Sigmoid colon (tissue), 7 donors: ENCODE data around the gene NT5DC4. TPM values are rescaled to one million over a fixed set of nuclear protein-coding genes. Genes with fewer than 3 reads are reported as not detected.

Experiments used
- DNase-seq: peaks from one replicate; pipeline ENCODE4 v3.0.0-alpha.2; 2019
- H3K27ac ChIP-seq, 4 donors: fragments of 200-600 bp; sonication (generic); one replicate each; pipeline ENCODE4 v1.5.1; 2016 to 2019; ENCODE audit warnings: mild to moderate bottlenecking in 1 of 4
- H3K27me3 ChIP-seq, 3 donors: fragments of 200-600 bp; sonication (generic); one replicate each; pipeline ENCODE4 v1.5.1; 2019; ENCODE audit warnings: mild to moderate bottlenecking in 1 of 3
- H3K36me3 ChIP-seq, 4 donors: fragments of 200-600 bp; sonication (generic); one replicate each; pipeline ENCODE4 v1.5.1; 2016 to 2019
- H3K4me1 ChIP-seq, 4 donors: fragments of 200-600 bp; sonication (generic); one replicate each; pipeline ENCODE4 v1.5.1; 2017 to 2019
- H3K4me3 ChIP-seq, 4 donors: fragments of 200-600 bp; sonication (generic); one replicate each; pipeline ENCODE4 v1.5.1; 2017 to 2019; ENCODE audit warnings: mild to moderate bottlenecking in 2 of 4, moderate library complexity in 1 of 4
- H3K9me3 ChIP-seq, 4 donors: fragments of 200-600 bp in 3 of 4; sonication (generic) in 3 of 4; one replicate each; pipeline versions ENCODE4 v1.5.1 to v1.6.1; 2013 to 2019
- EP300 ChIP-seq, 4 donors: sonication (generic); formaldehyde crosslinking; IDR thresholded peaks; one replicate each; pipeline ENCODE4 v1.6.1; 2017; ENCODE audit warnings: antibody characterized with exemption in 4 of 4
- POLR2A ChIP-seq, 2 donors: fragments of 450-650 bp; IDR thresholded peaks; one replicate each; pipeline ENCODE4 v1.6.1; 2016; ENCODE audit warnings: antibody characterized with exemption in 2 of 2, mild to moderate bottlenecking in 2 of 2, moderate library complexity in 2 of 2
- POLR2AphosphoS5 ChIP-seq, 4 donors: sonication (generic); formaldehyde crosslinking; IDR thresholded peaks; one replicate each; pipeline ENCODE4 v1.6.1; 2017; ENCODE audit warnings: antibody characterized with exemption in 4 of 4
- WGBS, 2 donors: extraction: QIAGEN DNeasy Blood & Tissue Kit; methylation state at CpG; one replicate each; pipeline ENCODE4 v1.1.7; 2013; 5-methylcytosine and 5-hydroxymethylcytosine counted together
- intact Hi-C: fragments of 100-400 bp; cut with DNase I; formaldehyde crosslinking; loops from one replicate; pipeline ENCODE4 v1.15.1; 2023
- polyA plus RNA-seq, 3 donors: library from polyadenylated mRNA; stranded (reverse); fragments of 200-250 nt; gene quantifications; one replicate each; pipeline ENCODE4 v1.2.3, GENCODE V29; 2013
- total RNA-seq, 4 donors: library from RNA; depleted of rRNA; stranded (reverse); fragments of >200 nt; gene quantifications; one replicate each; pipeline ENCODE4 v1.1.0, GENCODE V29; 2016
- TF ChIP-seq, protein P1 (sequence below), 4 experiments: fragments of 450-650 bp in 3 of 4; fragments of 200-600 bp in 1 of 4; IDR thresholded peaks; one replicate each; pipeline ENCODE4 v1.5.1; 2016 to 2019; ENCODE audit warnings: antibody characterized with exemption in 4 of 4, mild to moderate bottlenecking in 3 of 4, moderate library complexity in 2 of 4
- donor health status: healthy with polysubstance abuse.
- donor health status: Bipolar disorder and iron deficiency.
- donor health status: healthy.

The NT5DC4 gene
- total and polyA plus RNA-seq, 7 donors, result 0.89 TPM; not detected in 6

DNA sequence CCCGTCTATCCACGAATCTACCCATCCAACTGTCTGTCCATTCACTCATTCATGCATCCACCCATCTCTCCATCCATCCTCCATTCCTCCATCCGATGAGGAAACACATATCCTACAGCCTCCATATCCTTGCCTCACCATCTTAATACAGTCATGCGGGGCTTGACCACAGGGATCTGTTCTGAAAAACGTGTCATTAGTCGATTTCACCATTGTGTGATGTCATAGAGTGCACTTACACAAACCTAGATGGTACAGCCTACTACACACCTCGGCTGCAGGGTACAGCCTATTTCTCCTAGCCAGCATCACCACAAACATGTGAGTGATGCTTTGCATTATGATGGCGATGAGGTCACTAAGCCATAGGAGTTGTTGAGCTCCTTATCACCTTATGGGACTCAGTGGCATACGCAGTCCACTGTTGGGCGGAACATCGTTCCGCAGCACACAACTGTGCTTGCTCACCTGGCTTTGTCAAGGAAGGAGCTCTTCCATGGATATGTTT is 1.9 kb upstream of the NT5DC4 start:
- DNase-seq, result no peak
- 74 to 91% methylated on average over 12 of the region's 12 CpGs for WGBS, 2 donors
- no peak overlapping the region for H3K4me3 ChIP-seq
- H3K4me1 ChIP-seq, result no peaks in the 10 kb centered on the region
- no peaks in the 10 kb centered on the region for H3K36me3 ChIP-seq
- no peak overlapping the region for H3K27ac ChIP-seq
- H3K9me3 ChIP-seq, result no peaks in the 10 kb centered on the region
- intact Hi-C loops, result no loop called here
- no peaks in the 10 kb centered on the region for H3K27me3 ChIP-seq
- TF ChIP-seq, protein P1, sequence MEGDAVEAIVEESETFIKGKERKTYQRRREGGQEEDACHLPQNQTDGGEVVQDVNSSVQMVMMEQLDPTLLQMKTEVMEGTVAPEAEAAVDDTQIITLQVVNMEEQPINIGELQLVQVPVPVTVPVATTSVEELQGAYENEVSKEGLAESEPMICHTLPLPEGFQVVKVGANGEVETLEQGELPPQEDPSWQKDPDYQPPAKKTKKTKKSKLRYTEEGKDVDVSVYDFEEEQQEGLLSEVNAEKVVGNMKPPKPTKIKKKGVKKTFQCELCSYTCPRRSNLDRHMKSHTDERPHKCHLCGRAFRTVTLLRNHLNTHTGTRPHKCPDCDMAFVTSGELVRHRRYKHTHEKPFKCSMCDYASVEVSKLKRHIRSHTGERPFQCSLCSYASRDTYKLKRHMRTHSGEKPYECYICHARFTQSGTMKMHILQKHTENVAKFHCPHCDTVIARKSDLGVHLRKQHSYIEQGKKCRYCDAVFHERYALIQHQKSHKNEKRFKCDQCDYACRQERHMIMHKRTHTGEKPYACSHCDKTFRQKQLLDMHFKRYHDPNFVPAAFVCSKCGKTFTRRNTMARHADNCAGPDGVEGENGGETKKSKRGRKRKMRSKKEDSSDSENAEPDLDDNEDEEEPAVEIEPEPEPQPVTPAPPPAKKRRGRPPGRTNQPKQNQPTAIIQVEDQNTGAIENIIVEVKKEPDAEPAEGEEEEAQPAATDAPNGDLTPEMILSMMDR (IDR thresholded peaks at IDR 0.05), result no peak
- TF ChIP-seq POLR2AphosphoS5 (IDR thresholded peaks at IDR 0.05) (no peak), EP300 (IDR thresholded peaks at IDR 0.05) (no peak), POLR2A (IDR thresholded peaks at IDR 0.05) (no peak)

DNA sequence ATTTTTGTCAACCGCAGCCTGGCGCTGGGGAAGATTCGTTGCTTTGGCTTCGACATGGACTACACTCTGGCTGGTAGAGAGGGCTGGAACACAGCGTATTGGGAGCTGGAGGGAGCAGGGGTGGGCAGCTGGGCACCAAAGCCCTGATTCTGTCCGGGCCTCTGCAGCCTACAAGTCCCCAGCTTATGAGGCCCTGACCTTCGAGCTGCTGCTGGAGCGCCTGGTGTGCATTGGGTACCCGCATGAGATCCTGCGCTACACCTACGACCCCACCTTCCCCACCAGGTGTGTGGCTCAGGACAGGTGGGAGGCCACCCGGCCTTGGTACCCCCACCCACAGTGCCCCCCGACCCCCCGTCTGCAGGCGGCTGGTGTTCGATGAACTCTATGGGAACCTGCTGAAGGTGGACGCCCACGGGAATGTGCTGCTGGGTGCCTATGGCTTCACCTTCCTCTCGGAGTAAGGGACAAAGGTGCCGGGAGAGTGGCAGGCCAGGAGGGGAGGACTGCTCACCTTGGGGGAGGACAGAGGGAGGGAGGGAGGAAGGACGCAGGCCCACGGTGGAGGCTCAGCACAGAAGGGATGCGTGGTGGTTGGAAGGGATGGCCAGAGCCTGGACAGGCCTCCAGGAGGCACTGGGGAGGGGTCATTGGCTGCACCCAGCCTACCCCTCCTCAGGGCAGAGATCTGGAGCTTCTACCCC is 1.2 kb downstream of the NT5DC4 start:
- H3K27me3 ChIP-seq, result no peaks in the 10 kb centered on the region
- intact Hi-C loops, result no loop called here
- no peak overlapping the region for H3K27ac ChIP-seq
- peaks cover 0 to 5% (median 0%) of the 10 kb centered on the region in 4 donors for H3K4me1 ChIP-seq
- H3K36me3 ChIP-seq, result no peaks in the 10 kb centered on the region
- no peak for DNase-seq
- WGBS, 2 donors, result 88% methylated on average over 23 of the region's 23 CpGs
- H3K9me3 ChIP-seq, result no peaks in the 10 kb centered on the region
- TF ChIP-seq, protein P1 (IDR thresholded peaks at IDR 0.05), result no peak
- TF ChIP-seq POLR2A (IDR thresholded peaks at IDR 0.05) (no peak), POLR2AphosphoS5 (IDR thresholded peaks at IDR 0.05) (no peak), EP300 (IDR thresholded peaks at IDR 0.05) (no peak)
- H3K4me3 ChIP-seq, result no peak overlapping the region

DNA sequence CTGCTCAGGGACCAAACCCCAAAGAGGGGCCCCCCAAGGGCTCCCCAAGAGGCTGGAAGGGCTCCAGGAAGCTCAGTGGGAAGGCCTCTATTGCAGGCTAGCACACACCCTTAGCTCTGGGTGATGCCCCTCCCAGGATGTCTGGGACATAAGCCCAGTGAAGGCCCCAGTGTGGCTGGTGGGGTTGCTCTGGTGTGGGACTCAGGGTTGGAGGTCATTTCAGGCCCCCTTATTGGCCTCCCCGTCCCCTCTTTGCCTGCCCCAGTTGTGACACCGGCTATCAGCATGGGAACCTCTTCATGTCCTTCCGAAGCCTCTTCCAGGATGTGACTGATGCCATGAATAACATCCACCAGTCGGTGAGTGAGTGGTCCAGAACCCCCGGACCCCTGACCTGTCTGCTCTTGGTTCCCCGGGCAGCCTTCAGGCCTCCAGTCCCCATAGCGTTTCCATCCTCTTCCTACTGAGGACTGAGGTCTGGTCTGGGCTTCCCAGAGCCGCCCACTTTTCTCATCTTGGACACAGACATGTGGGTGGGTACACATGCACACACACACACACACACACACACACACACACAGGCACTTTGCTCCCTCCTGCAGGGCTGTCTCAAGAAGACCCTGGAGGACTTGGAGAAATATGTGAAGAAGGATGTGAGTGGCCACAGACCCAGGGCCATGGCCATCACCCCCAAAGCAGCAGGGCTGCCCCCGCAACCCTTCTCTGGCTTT is 2.2 kb downstream of the NT5DC4 start:
- H3K4me1 ChIP-seq, result peaks cover 0 to 7% (median 0%) of the 10 kb centered on the region in 4 donors
- intact Hi-C loops, result no loop called here
- H3K4me3 ChIP-seq, result no peak overlapping the region
- 92 to 94% methylated on average over 9 of the region's 9 CpGs for WGBS, 2 donors
- TF ChIP-seq, protein P1 (IDR thresholded peaks at IDR 0.05), result no peak
- TF ChIP-seq POLR2AphosphoS5 (IDR thresholded peaks at IDR 0.05) (no peak), EP300 (IDR thresholded peaks at IDR 0.05) (no peak), POLR2A (IDR thresholded peaks at IDR 0.05) (no peak)
- no peaks in the 10 kb centered on the region for H3K9me3 ChIP-seq
- no peaks in the 10 kb centered on the region for H3K27me3 ChIP-seq
- no peak for DNase-seq
- no peak overlapping the region for H3K27ac ChIP-seq
- no peaks in the 10 kb centered on the region for H3K36me3 ChIP-seq

DNA sequence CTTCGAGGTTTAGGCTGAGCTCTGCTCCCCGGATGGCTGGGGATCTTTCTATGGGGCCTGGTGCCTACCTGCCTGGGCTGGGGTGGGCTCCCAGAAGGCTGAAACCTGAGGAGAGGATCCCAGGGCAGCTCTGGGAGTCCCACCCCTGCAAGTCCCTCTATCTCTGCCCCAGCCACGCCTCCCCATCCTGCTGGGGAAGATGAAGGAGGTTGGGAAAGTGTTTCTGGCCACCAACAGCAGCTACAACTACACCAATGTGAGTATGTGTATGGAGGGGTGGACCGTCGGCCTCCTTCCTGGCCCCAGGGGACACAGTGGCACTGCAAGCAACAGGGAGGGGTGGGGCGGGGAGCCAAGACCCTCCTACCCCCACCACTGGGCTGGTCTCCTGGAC is 2.7 kb downstream of the NT5DC4 start:
- H3K9me3 ChIP-seq, result no peaks in the 10 kb centered on the region
- intact Hi-C loops, result no loop called here
- no peak for DNase-seq
- H3K27me3 ChIP-seq, result no peaks in the 10 kb centered on the region
- H3K4me1 ChIP-seq, result peaks cover 0 to 7% (median 0%) of the 10 kb centered on the region in 4 donors
- no peak for TF ChIP-seq EP300 (IDR thresholded peaks at IDR 0.05)
- TF ChIP-seq, protein P1 (IDR thresholded peaks at IDR 0.05), result no peak
- no peak for TF ChIP-seq POLR2A (IDR thresholded peaks at IDR 0.05)
- no peak for TF ChIP-seq POLR2AphosphoS5 (IDR thresholded peaks at IDR 0.05)
- H3K36me3 ChIP-seq, result no peaks in the 10 kb centered on the region
- 95 to 97% methylated on average over 6 of the region's 6 CpGs for WGBS, 2 donors
- no peak overlapping the region for H3K27ac ChIP-seq
- no peak overlapping the region for H3K4me3 ChIP-seq
